HG03045 (cell line): ENCODE data around the gene SNED1.

ENCODE experiments used
- ATAC-seq: cut with Tn5 transposase; IDR thresholded peaks from one replicate; pipeline ENCODE4 v1.9.1; 2021; ENCODE audit warnings: mild to moderate bottlenecking, moderate library complexity; ENCODE audit not compliant: unreplicated experiment

SNED1 gene

GRCh38 chr2:241003830-241004564 is 5.6 kb downstream of the SNED1 start:
- ATAC-seq = no peak

- no peak for ATAC-seq
Observed at GRCh38 chr2:241005569-241005968, 7.2 kb downstream of the SNED1 start.

DNA sequence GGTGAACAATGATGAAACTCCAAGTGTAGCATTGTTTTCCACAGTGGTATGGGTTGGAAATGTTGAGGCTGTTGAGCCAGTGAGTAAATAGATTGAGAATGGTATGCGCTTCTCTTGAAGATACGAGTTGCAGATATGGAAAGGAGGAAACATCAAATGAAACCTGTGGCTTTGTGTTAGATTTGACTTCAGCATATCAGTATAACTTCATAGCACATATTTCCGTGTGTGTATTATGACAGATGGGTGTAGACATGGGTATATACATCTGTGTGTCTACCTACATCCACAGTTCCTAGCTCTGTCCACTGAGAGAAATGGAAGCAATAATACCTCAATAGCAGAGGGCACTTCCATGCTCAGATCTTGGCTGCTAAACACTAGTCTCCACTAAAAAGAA is 8.0 kb downstream of the SNED1 start:
- no peak for ATAC-seq

DNA sequence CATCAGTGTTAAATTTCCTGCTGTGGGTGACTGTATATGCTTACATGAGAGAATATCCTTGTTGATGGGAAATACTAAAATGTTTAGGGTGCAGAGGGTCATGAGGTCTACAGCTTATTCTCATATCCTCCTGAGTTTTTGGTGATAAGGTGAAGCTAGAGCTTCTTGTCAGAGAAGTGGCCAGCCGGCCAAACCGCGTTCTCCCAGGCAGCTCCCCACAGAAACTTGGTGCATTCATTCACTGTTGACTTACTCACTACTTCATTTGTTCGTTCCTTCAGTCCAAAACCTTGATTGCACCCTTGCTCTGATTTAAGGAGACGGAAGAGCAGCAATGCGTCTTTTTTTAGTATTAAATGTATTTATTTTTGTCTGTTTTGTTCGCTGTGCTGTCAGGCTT is 8.7 kb downstream of the SNED1 start:
- ATAC-seq = no peak

DNA sequence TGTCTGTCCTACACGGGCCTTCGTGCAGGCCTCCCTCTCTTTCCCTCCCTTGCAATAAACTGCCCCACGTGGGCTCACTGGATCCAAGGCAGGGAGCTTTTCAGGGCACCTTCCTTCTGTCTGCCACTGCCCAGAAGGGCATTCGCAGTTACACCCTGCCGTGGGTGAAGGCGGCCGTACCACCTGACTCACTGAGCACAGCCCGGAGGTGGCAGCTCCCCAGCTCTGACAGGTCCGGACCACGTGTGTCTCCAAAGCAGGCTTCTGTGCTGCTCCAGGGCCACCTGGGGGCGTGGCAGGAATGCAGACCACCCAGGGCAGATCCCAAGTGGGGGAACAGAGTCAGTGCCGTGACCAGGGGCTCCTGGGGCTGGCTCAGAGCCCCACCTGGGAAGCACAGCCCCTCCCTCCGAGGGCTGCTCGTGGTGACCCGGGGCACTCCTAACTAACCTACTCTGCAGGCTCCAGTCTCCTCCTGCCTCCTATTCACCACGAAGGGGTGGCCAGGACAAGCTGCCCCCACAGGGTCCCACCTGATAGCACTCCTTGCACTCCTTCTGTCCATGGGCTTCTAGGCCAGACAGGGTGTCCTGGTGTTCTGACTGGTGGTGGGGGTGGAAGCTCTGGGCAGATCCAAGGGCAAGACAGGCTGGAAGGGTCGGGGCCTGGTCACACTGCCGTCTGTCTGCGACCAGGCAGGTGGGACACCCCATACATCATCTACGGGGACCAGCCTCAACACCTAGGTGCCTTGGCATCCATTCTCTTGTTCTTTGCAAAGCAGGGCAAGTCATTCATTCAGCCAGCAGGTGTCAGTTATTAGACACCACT is 9.7 kb downstream of the SNED1 start:
- ATAC-seq = no peak

GRCh38 chr2:241008711-241009121 is 10.3 kb downstream of the SNED1 start:
- no peak for ATAC-seq

GRCh38 chr2:241009191-241009590 is 10.8 kb downstream of the SNED1 start:
- ATAC-seq = no peak

DNA sequence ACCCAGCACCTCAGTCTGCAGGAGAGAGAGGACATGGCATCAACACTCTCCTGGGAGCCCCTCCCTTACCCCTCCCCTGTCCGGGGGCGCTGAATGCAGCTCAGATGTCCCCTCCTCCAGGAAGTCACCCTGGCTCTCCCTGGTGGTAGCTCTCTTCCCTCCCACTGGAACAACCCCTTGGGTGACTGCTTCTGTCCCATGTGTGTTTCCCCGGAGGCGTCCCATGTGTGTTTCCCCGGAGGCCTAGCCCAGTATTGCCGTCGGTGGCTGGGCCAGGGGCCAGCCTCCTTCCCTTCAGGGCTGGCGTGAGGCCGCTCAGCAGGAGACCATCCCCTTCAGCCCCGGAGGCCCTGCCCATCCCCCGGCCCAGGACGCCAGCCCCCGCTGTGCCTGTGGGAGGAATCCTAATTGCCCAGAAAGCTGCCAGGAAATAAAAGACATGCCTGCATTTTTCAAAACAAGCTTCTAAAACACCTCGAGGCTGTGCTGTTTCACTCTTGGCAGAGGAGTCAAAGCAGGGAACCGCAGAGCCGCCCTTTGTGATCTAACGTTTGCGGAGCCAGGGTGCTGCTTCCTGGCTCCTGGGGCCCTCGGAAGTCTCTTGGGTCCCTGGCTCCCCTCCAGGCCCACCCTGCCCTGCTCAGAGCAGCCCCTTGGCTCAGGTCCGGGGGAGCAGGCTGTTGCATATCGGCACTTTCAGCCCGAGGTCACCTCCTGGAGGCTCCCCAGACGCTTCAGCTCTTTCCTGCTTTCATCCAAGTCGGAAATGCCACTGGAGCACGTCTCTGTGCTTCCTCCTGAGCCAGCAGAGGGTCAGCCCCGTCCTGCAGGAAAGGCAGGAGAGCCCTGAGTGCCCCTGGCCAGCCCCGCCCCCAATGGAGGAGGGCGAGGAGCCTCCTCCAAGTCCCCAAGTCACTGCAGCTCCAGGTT is 11.4 kb downstream of the SNED1 start:
- ATAC-seq = no peak

- no peak for ATAC-seq
Observed at GRCh38 chr2:241010531-241011295, 12.3 kb downstream of the SNED1 start.

- no peak for ATAC-seq
Observed at GRCh38 chr2:241011296-241011600, 12.8 kb downstream of the SNED1 start.

DNA sequence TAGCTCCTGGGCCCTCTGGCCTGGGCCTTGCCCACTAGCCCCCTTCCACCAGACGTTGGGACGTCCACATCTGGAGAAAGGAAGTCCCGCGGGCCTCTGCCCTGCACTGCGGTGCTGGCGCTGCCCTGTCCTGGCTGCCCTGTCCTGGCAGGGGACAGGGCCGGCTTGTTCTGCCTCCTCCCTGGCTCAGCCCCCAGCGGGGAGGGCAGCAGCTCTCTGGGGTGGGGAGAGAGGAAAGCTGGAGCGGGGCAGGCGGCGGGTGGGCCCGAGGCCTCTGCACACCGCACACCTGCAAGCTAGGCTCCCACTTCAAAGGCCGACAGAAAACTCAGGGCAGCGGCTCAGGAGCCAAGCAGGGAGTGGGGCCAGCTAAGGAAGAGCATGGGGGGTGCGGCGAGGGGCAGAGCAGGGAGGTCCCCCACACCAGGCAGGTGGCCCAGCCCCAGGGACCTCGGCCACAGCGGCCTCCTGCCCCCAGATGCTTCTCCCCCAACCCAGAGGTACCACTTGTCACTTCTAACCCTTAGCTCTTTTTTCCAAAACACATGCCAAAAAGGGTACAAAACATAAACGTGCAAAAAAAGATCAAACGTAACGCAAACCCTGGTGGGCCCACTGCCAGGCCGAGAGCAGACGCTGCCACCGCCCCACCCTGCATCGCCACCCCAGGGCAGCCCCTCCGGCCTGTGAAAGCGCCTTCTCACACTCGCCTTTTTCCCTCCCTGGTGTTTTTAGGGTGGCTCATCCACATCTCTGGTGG is 13.5 kb downstream of the SNED1 start:
- ATAC-seq = no peak

GRCh38 chr2:241014224-241014623 is 15.8 kb downstream of the SNED1 start:
- ATAC-seq = no peak

DNA sequence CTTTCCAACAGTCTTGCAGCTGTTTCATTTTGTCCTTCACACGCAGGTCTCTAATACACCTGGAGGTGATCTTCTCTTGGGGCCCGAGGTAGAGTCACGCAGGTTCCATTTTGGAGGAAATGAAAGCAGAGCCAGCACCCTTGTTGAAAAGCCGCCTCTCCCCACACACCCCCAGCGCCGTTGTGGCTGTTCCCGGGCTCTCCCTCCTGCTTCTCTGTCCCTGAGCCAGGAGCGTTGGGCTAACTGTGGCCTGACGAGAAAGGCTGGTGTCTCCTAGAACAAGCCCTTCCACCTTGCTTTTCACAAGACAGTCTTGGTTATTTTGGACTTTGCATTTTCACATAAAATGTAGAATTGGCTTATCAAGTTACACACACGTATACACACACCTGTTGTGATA is 16.3 kb downstream of the SNED1 start:
- ATAC-seq = no peak

DNA sequence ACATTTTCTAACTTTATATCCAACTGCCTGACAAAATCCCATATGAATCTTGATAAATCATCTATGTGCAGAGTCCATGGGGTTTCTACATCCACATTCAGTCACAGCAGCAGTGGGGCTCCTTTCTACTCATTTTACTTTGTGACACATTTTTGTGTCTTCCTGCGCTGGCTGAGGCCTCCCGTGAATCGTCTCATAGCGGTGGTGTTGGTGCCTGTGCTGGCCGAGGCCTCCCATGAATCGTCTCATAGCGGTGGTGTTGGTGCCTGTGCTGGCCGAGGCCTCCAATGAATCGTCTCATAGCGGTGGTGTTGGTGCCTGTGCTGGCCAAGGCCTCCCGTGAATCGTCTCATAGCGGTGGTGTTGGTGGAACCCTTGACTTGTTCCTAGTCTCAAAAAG is 17.0 kb downstream of the SNED1 start:
- ATAC-seq = no peak

GRCh38 chr2:241017228-241017940 is 19.0 kb downstream of the SNED1 start:
- ATAC-seq = no peak

DNA sequence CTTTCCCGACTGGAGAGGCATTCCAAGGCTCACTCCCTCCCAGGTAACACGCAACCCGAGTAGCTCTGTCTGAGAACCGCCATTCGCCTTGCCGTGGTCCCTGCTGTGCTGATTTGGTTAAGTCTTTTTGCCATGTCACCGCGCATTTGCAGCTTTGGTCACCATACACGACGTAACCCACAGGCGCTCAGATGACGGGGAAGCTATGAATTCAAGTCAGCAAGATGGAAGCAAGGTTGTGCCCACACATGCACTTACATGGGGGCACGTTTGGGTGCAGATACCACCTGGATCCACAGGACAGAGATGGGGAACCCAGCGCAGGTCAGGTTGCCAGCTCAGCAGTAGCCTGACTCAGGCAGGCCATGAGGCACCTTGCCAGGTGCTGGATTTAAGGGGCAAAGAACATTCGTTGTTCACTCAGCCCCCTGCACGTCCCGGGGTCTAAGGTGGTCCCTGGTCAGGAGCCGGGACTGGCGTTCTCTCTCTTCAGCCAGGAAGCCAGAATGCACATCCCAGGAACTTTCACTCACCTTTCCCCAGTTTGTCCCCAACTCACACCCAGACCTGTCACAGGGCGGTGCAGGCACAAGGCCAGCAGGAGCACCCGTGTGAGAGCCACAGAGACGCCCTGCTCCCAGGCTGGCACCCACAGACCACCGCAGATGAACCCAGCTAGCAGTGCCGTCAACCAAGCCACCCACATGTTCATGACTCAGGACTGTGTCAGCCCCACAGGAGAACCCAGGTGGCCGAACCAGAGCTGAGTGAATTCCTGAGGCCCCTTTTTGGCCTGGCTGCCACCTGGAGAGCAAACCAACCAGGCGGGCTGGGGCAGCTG is 19.9 kb downstream of the SNED1 start:
- no peak for ATAC-seq

- no peak for ATAC-seq
Observed at GRCh38 chr2:241019441-241020139, 21.2 kb downstream of the SNED1 start.

GRCh38 chr2:241020201-241020600 is 21.8 kb downstream of the SNED1 start:
- ATAC-seq = no peak
